IMR-90 (cell line): ENCODE measurements around the gene PLA2G4B. TPM values are rescaled to one million over a fixed set of nuclear protein-coding genes. Genes with fewer than 3 reads are reported as not detected.

Experiments used
- ATAC-seq: fragments of 200-7000 bp; cut with Tn5 transposase; 2 replicates; pipeline ENCODE4 v1.9.1; 2020; ENCODE audit warnings: low read depth, mild to moderate bottlenecking, moderate library complexity
- BruUV-seq: library from RNA; stranded (reverse); fragments of 400-500 nt; replicated peaks from 2 replicates; lab custom pipeline; 2021; lab: Mats Ljungman, UMichigan
- CTCF ChIA-PET: fragments of 300-600 bp; formaldehyde crosslinking; extraction: SDS; loops from one replicate; lab custom pipeline; 2021; ENCODE audit warnings: antibody characterized with exemption; lab: Yijun Ruan, JAX
- POLR2A ChIA-PET: fragments of 300-600 bp; sonication (Branson Sonifier 250); formaldehyde crosslinking; loops from one replicate; lab custom pipeline; 2022; ENCODE audit warnings: antibody characterized with exemption; ENCODE audit not compliant: unreplicated experiment; lab: Charles Lee
- DNase-seq: peaks from one replicate; pipeline ENCODE4 v3.0.0; 2013
- H2AFZ ChIP-seq: replicated peaks from 2 replicates; pipeline ENCODE3; 2013; ENCODE audit warnings: low read length, mild to moderate bottlenecking; ENCODE audit not compliant: poor library complexity
- H2AK5ac ChIP-seq: 2 replicates; pipeline ENCODE4 v1.6.1; 2013; ENCODE audit warnings: low read depth, low read length, inconsistent platforms
- H2AK9ac ChIP-seq: replicated peaks from 2 replicates; pipeline ENCODE3; 2013; ENCODE audit warnings: mild to moderate bottlenecking, low read depth, low read length, moderate library complexity; ENCODE audit not compliant: poor library complexity
- H2BK120ac ChIP-seq: 2 replicates; pipeline ENCODE4 v1.6.1; 2013; ENCODE audit warnings: low read depth, low read length, inconsistent platforms
- H2BK15ac ChIP-seq: 3 replicates; pipeline ENCODE4 v1.6.1; 2013; ENCODE audit warnings: low read depth, low read length, inconsistent platforms
- H2BK20ac ChIP-seq: 2 replicates; pipeline ENCODE4 v1.6.1; 2013; ENCODE audit warnings: low read depth, mild to moderate bottlenecking, inconsistent platforms, low read length, moderate library complexity
- H2BK5ac ChIP-seq: 2 replicates; pipeline ENCODE4 v1.6.1; 2013; ENCODE audit warnings: mild to moderate bottlenecking, low read depth, low read length, inconsistent platforms; ENCODE audit not compliant: poor library complexity, severe bottlenecking
- H3K14ac ChIP-seq: replicated peaks from 2 replicates; pipeline ENCODE4 v1.6.1; 2013; ENCODE audit warnings: low read depth, low read length, inconsistent platforms
- H3K18ac ChIP-seq: 2 replicates; pipeline ENCODE4 v1.6.1; 2013; ENCODE audit warnings: low read depth, low read length, control low read depth
- H3K23ac ChIP-seq: 2 replicates; pipeline ENCODE4 v1.6.1; 2013; ENCODE audit warnings: low read depth, low read length, inconsistent platforms
- H3K27ac ChIP-seq: 2 replicates; pipeline ENCODE4 v1.5.1; 2013; ENCODE audit warnings: mild to moderate bottlenecking, control low read depth, low read length; ENCODE audit not compliant: insufficient read depth
- H3K27me3 ChIP-seq: 2 replicates; pipeline ENCODE4 v1.6.1; 2013; ENCODE audit warnings: low read length; ENCODE audit not compliant: control insufficient read depth, insufficient read depth
- H3K36me3 ChIP-seq: 2 replicates; pipeline ENCODE4 v1.6.1; 2013; ENCODE audit warnings: low read length, mixed read lengths; ENCODE audit not compliant: control insufficient read depth, insufficient read depth
- H3K4ac ChIP-seq: 2 replicates; pipeline ENCODE4 v1.6.1; 2013; ENCODE audit warnings: low read depth, low read length, inconsistent platforms
- H3K4me1 ChIP-seq: 2 replicates; pipeline ENCODE4 v1.6.1; 2013; ENCODE audit warnings: low read length, mixed read lengths; ENCODE audit not compliant: control insufficient read depth, insufficient read depth
- H3K4me2 ChIP-seq: 2 replicates; pipeline ENCODE4 v1.6.1; 2013; ENCODE audit warnings: low read depth, mild to moderate bottlenecking, control low read depth, low read length, moderate library complexity
- H3K4me3 ChIP-seq: 2 replicates; pipeline ENCODE4 v1.5.1; 2013; ENCODE audit warnings: low read depth, mild to moderate bottlenecking, control low read depth, low read length, moderate library complexity; ENCODE audit not compliant: insufficient read depth
- H3K56ac ChIP-seq: 2 replicates; pipeline ENCODE4 v1.6.1; 2013; ENCODE audit warnings: low read length, inconsistent platforms; ENCODE audit not compliant: insufficient read depth; ENCODE audit errors: extremely low read depth
- H3K79me1 ChIP-seq, 2 experiments: 2 replicates each; pipeline ENCODE4 v1.6.1; 2013; ENCODE audit warnings: low read length in 2 of 2, inconsistent platforms in 1 of 2, low read depth in 1 of 2
- H3K9ac ChIP-seq: 2 replicates; pipeline ENCODE4 v1.6.1; 2013; ENCODE audit warnings: low read depth, low read length, control low read depth
- H3K9me1 ChIP-seq: 2 replicates; pipeline ENCODE4 v1.6.1; 2013; ENCODE audit warnings: low read length, inconsistent platforms; ENCODE audit not compliant: insufficient read depth
- H3K9me3 ChIP-seq: 2 replicates; pipeline ENCODE4 v1.6.1; 2013; ENCODE audit warnings: low read length; ENCODE audit not compliant: control insufficient read depth, insufficient read depth
- H4K20me1 ChIP-seq: 2 replicates; pipeline ENCODE4 v1.6.1; 2013; ENCODE audit warnings: low read length, inconsistent platforms; ENCODE audit not compliant: insufficient read depth
- H4K5ac ChIP-seq: 2 replicates; pipeline ENCODE4 v1.6.1; 2013; ENCODE audit warnings: mild to moderate bottlenecking, low read depth, low read length, control low read depth
- H4K8ac ChIP-seq, 2 experiments: 2 replicates each; pipeline ENCODE4 v1.6.1; 2013; ENCODE audit warnings: low read depth in 2 of 2, low read length in 2 of 2, control low read depth in 1 of 2, inconsistent platforms in 1 of 2
- H4K91ac ChIP-seq: 2 replicates; pipeline ENCODE4 v1.6.1; 2013; ENCODE audit warnings: low read depth, low read length, inconsistent platforms; ENCODE audit not compliant: insufficient read depth
- BHLHE40 ChIP-seq: fragments of 150-350 bp; IDR thresholded peaks from 2 replicates; pipeline ENCODE4 v1.6.1; 2016; ENCODE audit warnings: mild to moderate bottlenecking, low read depth, low read length
- CEBPB ChIP-seq: IDR thresholded peaks from 2 replicates; pipeline ENCODE4 v1.6.1; 2012; ENCODE audit warnings: low read depth, low read length, improper control_type of control experiment
- CHD1 ChIP-seq: IDR thresholded peaks from 2 replicates; pipeline ENCODE4 v1.6.1; 2012; ENCODE audit warnings: low read depth, low read length, improper control_type of control experiment
- MAFK ChIP-seq: IDR thresholded peaks from 2 replicates; pipeline ENCODE4 v1.6.1; 2012; ENCODE audit warnings: low read depth, low read length, improper control_type of control experiment
- MAZ ChIP-seq: IDR thresholded peaks from 2 replicates; pipeline ENCODE4 v1.6.1; 2012; ENCODE audit warnings: low read depth, mild to moderate bottlenecking, low read length, improper control_type of control experiment, moderate library complexity, borderline replicate concordance
- MXI1 ChIP-seq: IDR thresholded peaks from 2 replicates; pipeline ENCODE4 v1.6.1; 2012; ENCODE audit warnings: low read depth, mild to moderate bottlenecking, low read length, moderate library complexity, borderline replicate concordance
- NFE2L2 ChIP-seq: fragments of 150-350 bp; IDR thresholded peaks from 2 replicates; pipeline ENCODE4 v1.6.1; 2016; ENCODE audit warnings: low read depth, mild to moderate bottlenecking, low read length
- POLR2A ChIP-seq: IDR thresholded peaks from 2 replicates; pipeline ENCODE4 v1.6.1; 2012; ENCODE audit warnings: mild to moderate bottlenecking, low read depth, low read length
- RAD21 ChIP-seq: IDR thresholded peaks from 2 replicates; pipeline ENCODE4 v1.6.1; 2012; ENCODE audit warnings: low read length, improper control_type of control experiment
- RCOR1 ChIP-seq: IDR thresholded peaks from 2 replicates; pipeline ENCODE4 v1.6.1; 2012; ENCODE audit warnings: mild to moderate bottlenecking, low read length, improper control_type of control experiment; ENCODE audit not compliant: insufficient replicate concordance
- RFX5 ChIP-seq: IDR thresholded peaks from 2 replicates; pipeline ENCODE4 v1.8.0; 2012; ENCODE audit warnings: low read depth, mild to moderate bottlenecking, low read length, moderate library complexity
- SMC3 ChIP-seq: fragments of 150-350 bp; IDR thresholded peaks from 2 replicates; pipeline ENCODE4 v1.6.1; 2016; ENCODE audit warnings: low read depth, mild to moderate bottlenecking, antibody characterized with exemption, low read length, moderate library complexity
- WGBS, 2 experiments: methylation state at CpG; one replicate each; pipeline versions ENCODE4 v1.1.5 to v1.1.7; 2013; ENCODE audit warnings: missing lambda C conversion rate in 2 of 2; ENCODE audit not compliant: insufficient read length in 1 of 2; ENCODE audit errors: extremely low coverage in 2 of 2; 5-methylcytosine and 5-hydroxymethylcytosine counted together
- dilution Hi-C: fragments of 300-500 bp; cut with HindIII; formaldehyde crosslinking; loops from one replicate; pipeline ENCODE4 v1.14.3; 2018; ENCODE audit warnings: low sequenced_read_pairs; ENCODE audit not compliant: unreplicated experiment
- in situ Hi-C: fragments of 300-500 bp; cut with MboI; formaldehyde crosslinking; loops from 3 replicates; pipeline ENCODE4 v1.14.3; 2019; ENCODE audit warnings: low sequenced_read_pairs, inconsistent platforms, mixed read lengths
- intact Hi-C: fragments of 100-400 bp; cut with micrococcal nuclease; formaldehyde crosslinking; loops from 2 replicates; pipeline ENCODE4 v1.10.0; 2022
- polyA plus RNA-seq, 3 experiments: library from polyadenylated mRNA; depleted of rRNA; stranded (reverse); fragments of >200 nt; gene quantifications; 2 replicates each; pipeline ENCODE4 v1.2.3, GENCODE V29; 2012; ENCODE audit warnings: low replicate concordance in 1 of 3
- total RNA-seq: library from RNA; depleted of rRNA; stranded (reverse); fragments of >200 nt; gene quantifications from 2 replicates; pipeline ENCODE4 v1.2.3, GENCODE V29; 2012
- TF ChIP-seq, protein P1 (sequence below): fragments of 150-350 bp; IDR thresholded peaks from 2 replicates; pipeline ENCODE4 v1.6.1; 2016; ENCODE audit warnings: low read depth, mild to moderate bottlenecking, low read length, moderate library complexity, borderline replicate concordance
- TF ChIP-seq, protein P2 (sequence below): conservative IDR thresholded peaks from 2 replicates; pipeline ENCODE4 v1.5.1; 2012; ENCODE audit warnings: mild to moderate bottlenecking, low read depth, low read length, improper control_type of control experiment
- TF ChIP-seq, protein P3 (sequence below): fragments of 150-350 bp; IDR thresholded peaks from 2 replicates; pipeline ENCODE4 v1.6.1; 2017; ENCODE audit warnings: mild to moderate bottlenecking, antibody characterized with exemption, low read length, low read depth

The PLA2G4B gene
- total and polyA plus RNA-seq, 2 of the 4 experiments (the other 2 are of a cell fraction): 0.18 to 3.1 TPM

DNA sequence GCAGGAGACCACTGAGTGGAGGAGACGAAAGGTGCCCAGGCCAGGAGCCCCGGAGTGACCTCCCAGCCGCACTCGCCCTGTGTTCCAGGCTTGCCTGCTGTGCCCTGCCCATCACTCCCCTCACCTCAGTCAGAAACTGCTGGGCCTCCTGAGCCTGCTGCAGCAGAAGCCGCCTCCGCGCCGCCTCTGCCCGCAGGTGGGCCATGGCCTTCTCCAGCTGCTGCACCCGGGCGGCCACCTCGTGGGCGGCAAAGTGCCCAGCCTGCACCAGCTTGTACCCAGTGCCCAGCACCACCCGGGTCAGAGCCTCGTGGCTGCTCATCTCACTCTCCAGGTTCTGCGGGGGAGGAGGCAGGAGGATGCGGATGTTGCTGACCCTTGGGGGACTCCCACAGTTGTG is 17.6 kb downstream of the PLA2G4B start:
- Histone ChIP-seq H4K20me1 (no peaks in the 10 kb centered on the region), H3K9ac (no peak overlapping the region), H3K4me3 (no peak overlapping the region), H4K8ac (no peak overlapping the region), H3K27ac (no peak overlapping the region), H3K36me3 (no peaks in the 10 kb centered on the region), H3K18ac (no peak overlapping the region), H3K23ac (no peak overlapping the region), H2AK5ac (no peak overlapping the region), H2AK9ac (no peak overlapping the region), H3K14ac (no peak overlapping the region), H2BK20ac (no peak overlapping the region), H3K4me1 (no peaks in the 10 kb centered on the region), H3K79me1 (no peaks in the 10 kb centered on the region), H2AFZ (no peak overlapping the region), H3K4me2 (no peak overlapping the region), H3K56ac (no peak overlapping the region), H3K9me1 (no peaks in the 10 kb centered on the region), H2BK5ac (no peak overlapping the region), H3K27me3 (peaks cover 32% of the 10 kb centered on the region), H2BK15ac (no peak overlapping the region), H3K9me3 (no peaks in the 10 kb centered on the region), H4K91ac (no peak overlapping the region), H3K4ac (no peak overlapping the region), H4K5ac (no peak overlapping the region), H2BK120ac (no peak overlapping the region)
- no TSS peak for BruUV-seq
- TF ChIP-seq POLR2A (no peak), BHLHE40 (no peak), MAFK (no peak), RCOR1 (no peak), RFX5 (no peak), CEBPB (no peak), MAZ (no peak), SMC3 (no peak), MXI1 (no peak), RAD21 (no peak), CHD1 (no peak), NFE2L2 (no peak)
- TF ChIP-seq, protein P1, sequence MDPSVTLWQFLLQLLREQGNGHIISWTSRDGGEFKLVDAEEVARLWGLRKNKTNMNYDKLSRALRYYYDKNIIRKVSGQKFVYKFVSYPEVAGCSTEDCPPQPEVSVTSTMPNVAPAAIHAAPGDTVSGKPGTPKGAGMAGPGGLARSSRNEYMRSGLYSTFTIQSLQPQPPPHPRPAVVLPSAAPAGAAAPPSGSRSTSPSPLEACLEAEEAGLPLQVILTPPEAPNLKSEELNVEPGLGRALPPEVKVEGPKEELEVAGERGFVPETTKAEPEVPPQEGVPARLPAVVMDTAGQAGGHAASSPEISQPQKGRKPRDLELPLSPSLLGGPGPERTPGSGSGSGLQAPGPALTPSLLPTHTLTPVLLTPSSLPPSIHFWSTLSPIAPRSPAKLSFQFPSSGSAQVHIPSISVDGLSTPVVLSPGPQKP: no peak
- TF ChIP-seq, protein P2, sequence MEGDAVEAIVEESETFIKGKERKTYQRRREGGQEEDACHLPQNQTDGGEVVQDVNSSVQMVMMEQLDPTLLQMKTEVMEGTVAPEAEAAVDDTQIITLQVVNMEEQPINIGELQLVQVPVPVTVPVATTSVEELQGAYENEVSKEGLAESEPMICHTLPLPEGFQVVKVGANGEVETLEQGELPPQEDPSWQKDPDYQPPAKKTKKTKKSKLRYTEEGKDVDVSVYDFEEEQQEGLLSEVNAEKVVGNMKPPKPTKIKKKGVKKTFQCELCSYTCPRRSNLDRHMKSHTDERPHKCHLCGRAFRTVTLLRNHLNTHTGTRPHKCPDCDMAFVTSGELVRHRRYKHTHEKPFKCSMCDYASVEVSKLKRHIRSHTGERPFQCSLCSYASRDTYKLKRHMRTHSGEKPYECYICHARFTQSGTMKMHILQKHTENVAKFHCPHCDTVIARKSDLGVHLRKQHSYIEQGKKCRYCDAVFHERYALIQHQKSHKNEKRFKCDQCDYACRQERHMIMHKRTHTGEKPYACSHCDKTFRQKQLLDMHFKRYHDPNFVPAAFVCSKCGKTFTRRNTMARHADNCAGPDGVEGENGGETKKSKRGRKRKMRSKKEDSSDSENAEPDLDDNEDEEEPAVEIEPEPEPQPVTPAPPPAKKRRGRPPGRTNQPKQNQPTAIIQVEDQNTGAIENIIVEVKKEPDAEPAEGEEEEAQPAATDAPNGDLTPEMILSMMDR: no peak
- TF ChIP-seq, protein P3, sequence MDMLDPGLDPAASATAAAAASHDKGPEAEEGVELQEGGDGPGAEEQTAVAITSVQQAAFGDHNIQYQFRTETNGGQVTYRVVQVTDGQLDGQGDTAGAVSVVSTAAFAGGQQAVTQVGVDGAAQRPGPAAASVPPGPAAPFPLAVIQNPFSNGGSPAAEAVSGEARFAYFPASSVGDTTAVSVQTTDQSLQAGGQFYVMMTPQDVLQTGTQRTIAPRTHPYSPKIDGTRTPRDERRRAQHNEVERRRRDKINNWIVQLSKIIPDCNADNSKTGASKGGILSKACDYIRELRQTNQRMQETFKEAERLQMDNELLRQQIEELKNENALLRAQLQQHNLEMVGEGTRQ: no peak
- ATAC-seq (no peak), DNase-seq (no peak)
- CTCF ChIA-PET: no interaction called here
- dilution Hi-C loops (no loop called here), intact Hi-C loops (no loop called here), in situ Hi-C loops (no loop called here)
- POLR2A ChIA-PET: no interaction called here
- WGBS, 2 experiments: 87% methylated on average over 8 of the region's 17 CpGs; no CpG with 5 or more reads in 1 of the 2 experiments
